Heart right ventricle (tissue), 16 donors: ENCODE data around the gene ACBD4. TPM values are rescaled to one million over a fixed set of nuclear protein-coding genes. Genes with fewer than 3 reads are reported as not detected.

Experiments used
- ATAC-seq, 8 donors: fragments of 200-7000 bp; cut with Tn5 transposase; one replicate each; pipeline ENCODE4 v1.9.1; 2020; ENCODE audit warnings: mild to moderate bottlenecking in 8 of 8, moderate library complexity in 8 of 8, moderate number of reproducible peaks in 1 of 8
- DNase-seq, 2 donors: peaks; one replicate each; pipeline ENCODE4 v3.0.0-alpha.2; 2020
- H3K27ac ChIP-seq, 10 donors: fragments of 200-600 bp; sonication (generic) in 2 of 10; one replicate each; pipeline versions ENCODE4 v1.5.0 to v1.8.0; 2020 to 2022; ENCODE audit warnings: mild to moderate bottlenecking in 3 of 10
- H3K27me3 ChIP-seq, 7 donors: fragments of 200-600 bp; one replicate each; pipeline ENCODE4 v1.8.0; 2021 to 2022; ENCODE audit warnings: mild to moderate bottlenecking in 2 of 7
- H3K36me3 ChIP-seq, 9 donors: fragments of 200-600 bp; sonication (generic) in 1 of 9; one replicate each; pipeline versions ENCODE4 v1.5.0 to v1.8.0; 2020 to 2022; ENCODE audit warnings: mild to moderate bottlenecking in 2 of 9
- H3K4me1 ChIP-seq, 9 donors: fragments of 200-600 bp; sonication (generic) in 1 of 9; one replicate each; pipeline versions ENCODE4 v1.5.0 to v1.8.0; 2020 to 2022; ENCODE audit warnings: mild to moderate bottlenecking in 4 of 9
- H3K4me3 ChIP-seq, 10 donors: fragments of 200-600 bp; sonication (generic) in 2 of 10; one replicate each; pipeline versions ENCODE4 v1.5.0 to v1.8.0; 2020 to 2022; ENCODE audit warnings: mild to moderate bottlenecking in 7 of 10, moderate library complexity in 2 of 10
- H3K9me3 ChIP-seq, 11 donors: fragments of 200-600 bp in 10 of 11; sonication (generic) in 2 of 11; one replicate each; pipeline versions ENCODE4 v1.5.0 to v1.8.0; 2013 to 2022; ENCODE audit warnings: mild to moderate bottlenecking in 2 of 11, control low read depth in 1 of 11, moderate library complexity in 1 of 11
- WGBS, 2 donors: extraction: QIAGEN DNeasy Blood & Tissue Kit; methylation state at CpG; one replicate each; pipeline ENCODE4 v1.1.7; 2013; ENCODE audit warnings: inconsistent platforms in 1 of 2; 5-methylcytosine and 5-hydroxymethylcytosine counted together
- intact Hi-C, 10 donors: fragments of 100-400 bp; cut with DNase I; formaldehyde crosslinking; loops; one replicate each; pipeline versions ENCODE4 v1.11.1 to v1.14.2; 2022
- long read RNA-seq, 3 donors: library from polyadenylated mRNA; unstranded; transcript quantifications; one replicate each; pipeline ENCODE4 v2.0.0, GENCODE V29; 2020 to 2021
- polyA plus RNA-seq, 2 donors: library from polyadenylated mRNA; stranded (reverse); fragments of 200-250 nt; gene quantifications; one replicate each; pipeline ENCODE4 v1.2.3, GENCODE V29; 2013
- total RNA-seq, 10 donors: library from RNA; stranded (reverse); fragmentation: NEBNext Ultra II Directional in 3 of 10; extraction: Animal tissue kit (Norgen Biotek cat#: 25700) in 3 of 10; gene quantifications; one replicate each; pipeline versions ENCODE4 v1.2.1 to v1.2.4, GENCODE V29; 2021 to 2023
- TF ChIP-seq, protein P1 (sequence below), 9 donors: fragments of 200-600 bp; sonication (generic) in 2 of 9; IDR thresholded peaks; one replicate each; pipeline versions ENCODE4 v1.5.0 to v1.8.0; 2021 to 2022; ENCODE audit warnings: antibody characterized with exemption in 9 of 9, mild to moderate bottlenecking in 5 of 9, moderate library complexity in 1 of 9
- donor health status: Arrhythmogenic right ventricular cardiomyopathy.
- donor health status: ischemic (EF 13 %, LVEDD 7.1; RV severe dilation, severe dysfunction).
- donor health status: healthy with polysubstance abuse.
- donor health status: DM: no; HTN: yes; CAD: no.
- donor health status: DM: no; HTN: no; CAD: no.
- donor health status: ischemic (EF 25% LVEDD 6.9; RV normal size, moderate dysfunction).
- donor health status: ischemic (EF 25% LVEDD 5.7; RV mildly dilated, moderate dysfunction).
- donor health status: healthy.
- donor health status: DM: yes; HTN: yes; CAD: no.
- donor health status: Ischemic cardiomyopathy.
- donor health status: ischemic (EF 35%, LVEDD 5.7; RV mildly dilated, moderate dysfunction).
- donor health status: nonischemic (EF 11% LVEDD 7.7; RV severe dilation, severe dysfunction).
- donor health status: DM: yes; HTN: yes; CAD: no.
- donor health status: PGD.
- donor health status: ischemic (EF 29% LVEDD 5.4; RV normal size, mild dysfunction).
- donor health status: nonischemic (EF 23%, LVEDD 6.1; RV moderate dilation, normal function).

ACBD4 gene, protein sequence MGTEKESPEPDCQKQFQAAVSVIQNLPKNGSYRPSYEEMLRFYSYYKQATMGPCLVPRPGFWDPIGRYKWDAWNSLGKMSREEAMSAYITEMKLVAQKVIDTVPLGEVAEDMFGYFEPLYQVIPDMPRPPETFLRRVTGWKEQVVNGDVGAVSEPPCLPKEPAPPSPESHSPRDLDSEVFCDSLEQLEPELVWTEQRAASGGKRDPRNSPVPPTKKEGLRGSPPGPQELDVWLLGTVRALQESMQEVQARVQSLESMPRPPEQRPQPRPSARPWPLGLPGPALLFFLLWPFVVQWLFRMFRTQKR
- total RNA-seq: 1 to 10 TPM; 6.1 to 9.7 (median 7.3) TPM
- 10 to 100 TPM in 1 of 2 donors, 1 to 10 TPM in 1; 4.2 to 16.7 TPM for polyA plus RNA-seq
- long read RNA-seq, donor 1, partial matches to known transcripts: 1 of 13 reads
- long read RNA-seq, donor 1, other reads (novel, unspliced or antisense): 8 of 13 reads
- long read RNA-seq, donor 2, partial matches to known transcripts: 2 of 10 reads
- long read RNA-seq, donor 2, other reads (novel, unspliced or antisense): 5 of 10 reads
- long read RNA-seq, donor 3, partial matches to known transcripts: 1 of 11 reads
- long read RNA-seq, donor 3, other reads (novel, unspliced or antisense): 8 of 11 reads

DNA sequence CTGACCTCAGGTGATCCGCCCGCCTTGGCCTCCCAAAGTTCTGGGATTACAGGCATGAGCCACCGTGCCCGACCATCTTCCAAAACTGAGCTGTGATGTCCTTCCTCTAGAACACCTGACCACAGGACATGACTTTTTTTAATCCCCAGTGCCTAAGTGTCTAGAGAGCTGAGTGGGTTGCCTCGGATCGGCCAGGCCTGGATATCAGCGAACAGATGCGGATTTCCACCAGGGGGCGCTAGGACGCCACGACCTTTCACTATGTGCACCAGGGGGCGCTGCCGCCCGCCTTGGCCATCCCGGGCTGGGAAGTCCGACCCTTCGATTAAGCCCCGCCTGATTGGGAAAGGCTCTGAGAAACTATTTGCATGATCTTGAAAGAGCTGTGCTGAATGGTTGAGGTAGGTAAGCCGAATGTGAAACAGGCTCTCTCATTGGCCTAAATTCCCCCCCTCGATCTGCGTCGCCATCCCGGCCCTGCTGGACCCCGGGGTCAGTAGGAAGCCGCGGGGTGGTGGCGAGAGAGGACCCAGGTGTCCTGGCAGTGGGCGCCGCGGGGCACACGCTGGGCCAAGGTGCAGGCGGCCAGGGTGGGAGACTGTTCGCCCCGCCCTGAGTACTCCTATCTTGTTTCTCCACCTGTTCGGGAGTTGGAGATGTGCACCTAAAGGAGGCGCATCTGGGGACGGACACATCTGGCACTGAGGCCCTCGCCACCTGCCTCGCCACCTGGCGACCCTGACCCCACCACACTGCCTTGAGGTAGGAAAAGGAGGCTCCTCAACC, at the start of gene ACBD4:
Gene ACBD4, plus strand, starts transcription at position 496 of the 786 bp plus-strand sequence. CDS start 458 bp downstream, outside the sequence.
- 7% methylated on average over 40 of the region's 40 CpGs for WGBS, 2 donors
- Histone ChIP-seq H3K9me3 (no peaks in the 10 kb centered on the region), H3K36me3 (peaks cover 0 to 28% (median 0%) of the 10 kb centered on the region in 9 donors), H3K27me3 (no peaks in the 10 kb centered on the region), H3K27ac (peak within 1 kb of the TSS in 9 of 10 donors; percentile 65 to 86 (median 79)), H3K4me3 (peak within 1 kb of the TSS; percentile 61 to 78 (median 70)), H3K4me1 (peaks cover 13 to 41% (median 35%) of the 10 kb centered on the region in 9 donors)
- TF ChIP-seq, protein P1, sequence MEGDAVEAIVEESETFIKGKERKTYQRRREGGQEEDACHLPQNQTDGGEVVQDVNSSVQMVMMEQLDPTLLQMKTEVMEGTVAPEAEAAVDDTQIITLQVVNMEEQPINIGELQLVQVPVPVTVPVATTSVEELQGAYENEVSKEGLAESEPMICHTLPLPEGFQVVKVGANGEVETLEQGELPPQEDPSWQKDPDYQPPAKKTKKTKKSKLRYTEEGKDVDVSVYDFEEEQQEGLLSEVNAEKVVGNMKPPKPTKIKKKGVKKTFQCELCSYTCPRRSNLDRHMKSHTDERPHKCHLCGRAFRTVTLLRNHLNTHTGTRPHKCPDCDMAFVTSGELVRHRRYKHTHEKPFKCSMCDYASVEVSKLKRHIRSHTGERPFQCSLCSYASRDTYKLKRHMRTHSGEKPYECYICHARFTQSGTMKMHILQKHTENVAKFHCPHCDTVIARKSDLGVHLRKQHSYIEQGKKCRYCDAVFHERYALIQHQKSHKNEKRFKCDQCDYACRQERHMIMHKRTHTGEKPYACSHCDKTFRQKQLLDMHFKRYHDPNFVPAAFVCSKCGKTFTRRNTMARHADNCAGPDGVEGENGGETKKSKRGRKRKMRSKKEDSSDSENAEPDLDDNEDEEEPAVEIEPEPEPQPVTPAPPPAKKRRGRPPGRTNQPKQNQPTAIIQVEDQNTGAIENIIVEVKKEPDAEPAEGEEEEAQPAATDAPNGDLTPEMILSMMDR (IDR thresholded peaks at IDR 0.05): peak; percentile 100
- intact Hi-C loops: loop anchor here in 9 of 10 donors (1.0 to 10.0 kb wide), 6 partner anchors 61 to 249 kb away; no protein-coding TSS in a partner anchor
- ATAC-seq: peak; percentile 73 to 90 (median 86)
- peak; percentile 94 to 97 for DNase-seq

DNA sequence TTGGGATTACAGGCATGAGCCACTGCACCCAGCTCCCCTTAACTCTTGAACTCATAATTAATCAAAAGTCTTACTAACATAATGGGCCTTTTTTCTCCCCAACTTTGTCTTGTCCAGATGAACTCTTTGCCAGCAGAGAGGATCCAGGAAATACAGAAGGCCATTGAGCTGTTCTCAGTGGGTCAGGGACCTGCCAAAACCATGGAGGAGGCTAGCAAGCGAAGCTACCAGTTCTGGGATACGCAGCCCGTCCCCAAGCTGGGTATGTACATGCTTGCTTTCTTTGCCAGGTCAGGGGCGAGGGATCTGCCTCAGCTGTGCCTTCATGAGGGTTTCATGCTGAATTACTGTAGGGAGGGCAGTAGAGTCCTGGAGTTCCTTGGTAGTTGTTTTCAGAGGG, 49.1 kb upstream of the ACBD4 start:
- peak overlapping the region in 3 of 10 donors; percentile 2 to 61 (median 52) for H3K27ac ChIP-seq
- H3K4me3 ChIP-seq: no peak overlapping the region
- no peak for ATAC-seq
- no peak for DNase-seq
- H3K9me3 ChIP-seq: no peaks in the 10 kb centered on the region
- no peaks in the 10 kb centered on the region for H3K27me3 ChIP-seq
- TF ChIP-seq, protein P1 (IDR thresholded peaks at IDR 0.05): no peak
- peaks cover 3 to 28% (median 19%) of the 10 kb centered on the region in 9 donors for H3K4me1 ChIP-seq
- intact Hi-C loops: no loop called here
- peaks cover 0 to 99% (median 67%) of the 10 kb centered on the region in 9 donors for H3K36me3 ChIP-seq
- WGBS, 2 donors: 95 to 99% methylated on average over 4 of the region's 4 CpGs

DNA sequence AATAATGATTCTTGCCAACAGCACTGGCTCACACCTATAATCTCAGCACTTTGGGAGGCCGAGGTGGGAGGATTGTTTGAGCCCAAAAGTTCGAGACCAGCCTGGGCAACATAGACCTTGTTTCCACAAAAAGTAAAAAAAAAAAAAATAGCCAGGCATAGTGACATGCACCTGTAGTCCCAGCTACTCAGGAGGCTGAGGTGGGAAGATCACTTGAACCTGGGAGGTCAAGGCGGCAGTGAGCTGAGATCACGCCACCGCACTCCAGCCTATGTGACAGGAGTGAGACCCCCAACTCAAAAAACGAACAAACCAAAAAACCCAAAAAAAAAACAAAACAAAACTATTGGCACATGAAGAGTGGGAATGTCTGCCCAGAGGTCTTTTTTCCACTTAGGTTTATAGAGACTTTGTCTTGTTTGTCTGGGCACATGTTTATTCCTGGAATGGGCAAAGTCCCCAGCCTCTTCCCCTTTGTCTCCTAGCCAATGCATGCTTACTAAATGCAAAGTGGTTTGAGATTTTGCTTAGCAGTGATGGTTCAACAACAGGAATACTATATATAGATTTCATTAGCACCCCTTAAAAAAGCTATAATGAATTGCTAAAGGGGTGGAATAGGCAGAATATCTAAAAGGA, 48.5 kb upstream of the ACBD4 start:
- Histone ChIP-seq H3K27me3 (no peaks in the 10 kb centered on the region), H3K4me3 (no peak overlapping the region), H3K27ac (peak overlapping the region in 9 of 10 donors; percentile 2 to 64 (median 34)), H3K9me3 (no peaks in the 10 kb centered on the region), H3K36me3 (peaks cover 0 to 99% (median 61%) of the 10 kb centered on the region in 9 donors), H3K4me1 (peaks cover 3 to 28% (median 19%) of the 10 kb centered on the region in 9 donors)
- TF ChIP-seq, protein P1 (IDR thresholded peaks at IDR 0.05): no peak
- WGBS, 2 donors: 93 to 94% methylated on average over 6 of the region's 6 CpGs
- DNase-seq (no peak), ATAC-seq (peak in 5 of 8 donors; percentile 10 to 36 (median 25))
- intact Hi-C loops: no loop called here
